GM23248 (cell line): Measurements from ENCODE around the gene APOA4. TPM values are rescaled to one million over a fixed set of nuclear protein-coding genes. Genes with fewer than 3 reads are reported as not detected.

ENCODE experiments used
- DNase-seq: peaks from one replicate; pipeline ENCODE4 v3.0.0-alpha.2; 2015
- H2AFZ ChIP-seq: fragments of 200-600 bp; sonication (generic); 2 replicates; pipeline ENCODE4 v1.6.1; 2016; ENCODE audit warnings: antibody characterized with exemption
- H3F3A ChIP-seq: fragments of 200-600 bp; sonication (generic); 2 replicates; pipeline ENCODE4 v1.6.1; 2016; ENCODE audit warnings: mild to moderate bottlenecking, antibody characterized with exemption, mixed run types; ENCODE audit not compliant: insufficient read depth
- H3K27ac ChIP-seq: fragments of 200-600 bp; sonication (generic); 2 replicates; pipeline ENCODE4 v1.5.1; 2016; ENCODE audit warnings: mild to moderate bottlenecking
- H3K27me3 ChIP-seq: fragments of 200-600 bp; sonication (generic); replicated peaks from 2 replicates; pipeline ENCODE4 v1.6.1; 2016; ENCODE audit warnings: mild to moderate bottlenecking; ENCODE audit not compliant: insufficient read depth
- H3K36me3 ChIP-seq: fragments of 200-600 bp; sonication (generic); 2 replicates; pipeline ENCODE4 v1.6.1; 2016; ENCODE audit warnings: low read depth, mild to moderate bottlenecking
- H3K4me1 ChIP-seq: fragments of 200-600 bp; sonication (generic); 2 replicates; pipeline ENCODE4 v1.6.1; 2016; ENCODE audit warnings: mild to moderate bottlenecking; ENCODE audit not compliant: insufficient read depth
- H3K4me2 ChIP-seq: fragments of 200-600 bp; sonication (generic); one replicate; pipeline ENCODE4 v1.6.1; 2016; ENCODE audit warnings: mild to moderate bottlenecking; ENCODE audit not compliant: unreplicated experiment
- H3K4me3 ChIP-seq: fragments of 200-600 bp; sonication (generic); 2 replicates; pipeline ENCODE4 v1.5.1; 2016; ENCODE audit warnings: mild to moderate bottlenecking
- H3K79me2 ChIP-seq: fragments of 200-600 bp; sonication (generic); 2 replicates; pipeline ENCODE4 v1.6.1; 2016; ENCODE audit warnings: mild to moderate bottlenecking; ENCODE audit not compliant: insufficient read depth
- H3K9ac ChIP-seq: fragments of 200-600 bp; sonication (generic); 2 replicates; pipeline ENCODE4 v1.6.1; 2016; ENCODE audit warnings: mild to moderate bottlenecking
- H3K9me2 ChIP-seq: fragments of 200-600 bp; sonication (generic); 2 replicates; pipeline ENCODE4 v1.6.1; 2016; ENCODE audit warnings: mixed run types, mild to moderate bottlenecking, moderate library complexity; ENCODE audit not compliant: insufficient read depth
- H3K9me3 ChIP-seq: fragments of 200-600 bp; sonication (generic); one replicate; pipeline ENCODE4 v1.6.1; 2017; ENCODE audit warnings: low read depth
- H4K20me1 ChIP-seq: fragments of 200-600 bp; sonication (generic); 2 replicates; pipeline ENCODE4 v1.6.0; 2016; ENCODE audit not compliant: insufficient read depth
- EZH2 ChIP-seq: fragments of 200-600 bp; sonication (generic); IDR thresholded peaks from 2 replicates; pipeline ENCODE4 v1.6.1; 2018; ENCODE audit warnings: antibody characterized with exemption, mild to moderate bottlenecking; ENCODE audit not compliant: insufficient read depth, poor library complexity, severe bottlenecking
- EZH2phosphoT487 ChIP-seq: fragments of 200-600 bp; sonication (generic); IDR thresholded peaks from 2 replicates; pipeline ENCODE4 v1.6.1; 2018; ENCODE audit warnings: antibody characterized with exemption, moderate library complexity, mild to moderate bottlenecking, low read depth; ENCODE audit not compliant: insufficient read depth
- WGBS, 2 experiments: methylation state at CpG; one replicate each; pipeline ENCODE4 v1.1.6; 2015 to 2017; ENCODE audit warnings: low lambda C conversion rate in 2 of 2, low coverage in 1 of 2; ENCODE audit errors: missing lambda C conversion rate in 2 of 2; 5-methylcytosine and 5-hydroxymethylcytosine counted together
- in situ Hi-C: fragments of 300-500 bp; cut with MboI; formaldehyde crosslinking; loops from 2 replicates; pipeline ENCODE4 v1.15.0; 2020
- polyA plus RNA-seq: library from polyadenylated mRNA; unstranded; fragments of >200 nt; fragmentation: Nextera tagmentation; extraction: Ambion mirVana; gene quantifications from 2 replicates; pipeline ENCODE4 v1.2.1, GENCODE V29; 2016
- total RNA-seq: library from RNA; depleted of rRNA; stranded (reverse); fragments of >200 nt; shearing (Covaris generic); gene quantifications from 2 replicates; pipeline ENCODE4 v1.2.3, GENCODE V29; 2014

APOA4 gene
- total and polyA plus RNA-seq, 2 experiments from 2014 or later: not detected

GRCh38 chr11:116787436-116787785, 35.7 kb downstream of the APOA4 start:
- Histone ChIP-seq H3K4me1 (peaks cover 22% of the 10 kb centered on the region), H2AFZ (peak overlapping the region; percentile 95), H3K36me3 (peaks cover 36% of the 10 kb centered on the region), H3F3A (peaks cover 6% of the 10 kb centered on the region), H3K27me3 (no peaks in the 10 kb centered on the region), H3K27ac (peak overlapping the region; percentile 82), H3K4me2 (peak overlapping the region; percentile 96), H3K9me3 (no peaks in the 10 kb centered on the region), H4K20me1 (no peaks in the 10 kb centered on the region), H3K4me3 (peak overlapping the region; percentile 97), H3K9me2 (no peaks in the 10 kb centered on the region), H3K79me2 (peaks cover 33% of the 10 kb centered on the region), H3K9ac (peak overlapping the region; percentile 95)
- in situ Hi-C loops: loop anchor here (10.0 kb wide), 1 partner anchor 317 kb away; no protein-coding TSS in a partner anchor
- DNase-seq: peak; percentile 71
- TF ChIP-seq EZH2 (no peak), EZH2phosphoT487 (no peak)
- 1 to 3% methylated on average over 15 of the region's 15 CpGs for WGBS, 2 experiments

GRCh38 chr11:116786966-116787365, 36.1 kb downstream of the APOA4 start:
- WGBS, 2 experiments: 55 to 60% methylated on average over 5 of the region's 5 CpGs
- peaks cover 33% of the 10 kb centered on the region for H3K79me2 ChIP-seq
- H2AFZ ChIP-seq: 0 out of 2 replicates have a peak overlapping the region, but pooled peaks have one; percentile 95
- peaks cover 1% of the 10 kb centered on the region; the same call in 1 of the 2 replicates for H3F3A ChIP-seq
- peaks cover 18% of the 10 kb centered on the region for H3K4me1 ChIP-seq
- peak overlapping the region; percentile 96 for H3K4me2 ChIP-seq
- H3K36me3 ChIP-seq: peaks cover 41% of the 10 kb centered on the region
- TF ChIP-seq EZH2phosphoT487 (no peak), EZH2 (no peak)
- H3K4me3 ChIP-seq: peak overlapping the region; percentile 97
- H4K20me1 ChIP-seq: no peaks in the 10 kb centered on the region
- peak overlapping the region; percentile 95 for H3K9ac ChIP-seq
- no peak for DNase-seq
- H3K27me3 ChIP-seq: no peaks in the 10 kb centered on the region
- no peaks in the 10 kb centered on the region for H3K9me2 ChIP-seq
- in situ Hi-C loops: loop anchor here (10.0 kb wide), 1 partner anchor 318 kb away; no protein-coding TSS in a partner anchor
- no peaks in the 10 kb centered on the region for H3K9me3 ChIP-seq
- peak overlapping the region; percentile 82; the same call in 1 of the 2 replicates for H3K27ac ChIP-seq

- H3K9me2 ChIP-seq: no peaks in the 10 kb centered on the region
- peak overlapping the region; percentile 97; the same call in 1 of the 2 replicates for H3K4me3 ChIP-seq
- H3F3A ChIP-seq: no peaks in the 10 kb centered on the region
- DNase-seq: no peak
- H3K4me1 ChIP-seq: peaks cover 17% of the 10 kb centered on the region
- no peak overlapping the region for H2AFZ ChIP-seq
- peak overlapping the region; percentile 96 for H3K4me2 ChIP-seq
- peak overlapping the region; percentile 95; the same call in 1 of the 2 replicates for H3K9ac ChIP-seq
- peaks cover 33% of the 10 kb centered on the region for H3K79me2 ChIP-seq
- H3K27ac ChIP-seq: no peak overlapping the region
- peaks cover 43% of the 10 kb centered on the region for H3K36me3 ChIP-seq
- in situ Hi-C loops: loop anchor here (10.0 kb wide), 1 partner anchor 318 kb away; no protein-coding TSS in a partner anchor
- no peaks in the 10 kb centered on the region for H3K9me3 ChIP-seq
- H3K27me3 ChIP-seq: no peaks in the 10 kb centered on the region
- TF ChIP-seq EZH2phosphoT487: no peak
- TF ChIP-seq EZH2: no peak
- H4K20me1 ChIP-seq: no peaks in the 10 kb centered on the region
- 70 to 79% methylated on average over 2 of the region's 2 CpGs for WGBS, 2 experiments
Observed at GRCh38 chr11:116786326-116786725, 36.8 kb downstream of the APOA4 start.

- peak; percentile 62 for DNase-seq
- in situ Hi-C loops: loop anchor here (10.0 kb wide), 1 partner anchor 322 kb away; no protein-coding TSS in a partner anchor
- Histone ChIP-seq H3K79me2 (peaks cover 33% of the 10 kb centered on the region), H3K4me2 (no peak overlapping the region), H3K27ac (peak overlapping the region; percentile 16; the same call in 1 of the 2 replicates), H3K9ac (no peak overlapping the region), H4K20me1 (no peaks in the 10 kb centered on the region), H3K4me1 (peaks cover 12% of the 10 kb centered on the region; the same call in 1 of the 2 replicates), H2AFZ (no peak overlapping the region), H3F3A (no peaks in the 10 kb centered on the region), H3K9me3 (no peaks in the 10 kb centered on the region), H3K27me3 (no peaks in the 10 kb centered on the region), H3K4me3 (no peak overlapping the region), H3K9me2 (no peaks in the 10 kb centered on the region), H3K36me3 (peaks cover 70% of the 10 kb centered on the region)
- WGBS, 2 experiments: 62 to 70% methylated on average over 4 of the region's 4 CpGs
- TF ChIP-seq EZH2 (no peak), EZH2phosphoT487 (no peak)
Observed at GRCh38 chr11:116782728-116783127, 40.4 kb downstream of the APOA4 start.
